ENCODE measurements around the gene ATL2. TPM values are rescaled to one million over a fixed set of nuclear protein-coding genes. Genes with fewer than 3 reads are reported as not detected.
A peak's percentile ranks its signal among the peaks of the same experiment; 100 is the strongest.

The ATL2 gene
- polyA plus RNA-seq, 3 donors: 7.8 to 28.3 (median 10.8) TPM

DNA sequence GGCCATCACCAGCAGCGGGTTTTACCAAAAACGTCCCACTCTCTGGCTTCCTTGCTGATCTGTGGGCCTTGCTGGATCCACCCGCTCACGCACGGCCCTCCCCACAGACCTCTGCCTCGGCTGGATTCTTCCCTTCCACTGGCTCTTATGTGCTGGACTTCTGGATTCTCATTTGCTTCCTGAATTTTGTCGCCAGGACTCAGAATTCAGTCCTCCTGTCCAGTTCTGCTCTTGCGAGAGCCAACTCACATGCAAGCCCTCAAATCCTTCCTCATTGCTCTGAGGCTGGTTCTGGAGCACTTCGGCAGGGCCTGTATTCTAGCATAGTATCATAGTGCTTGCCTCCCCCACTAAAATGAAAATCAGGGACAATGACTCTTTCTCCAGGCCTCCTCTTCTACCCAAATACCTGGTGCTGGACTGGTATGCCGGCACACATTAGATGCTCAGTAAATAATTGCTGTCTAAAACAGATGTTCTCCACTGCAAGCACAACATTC is 115.5 kb downstream of the ATL2 start:
- H3K9ac ChIP-seq (ENCODE audit: insufficient read depth, low read length, poor library complexity, severe bottlenecking): no peak overlapping the region
- peak overlapping the region; percentile 37 to 40 for H3K27ac ChIP-seq (ENCODE audit: low read depth in 1 of 2, low read length in 2 of 2)
- intact Hi-C loops (cut with micrococcal nuclease): loop anchor here in 1 of 2 donors (10.0 kb wide), 1 partner anchor 97 kb away; no protein-coding TSS in a partner anchor
- TF ChIP-seq CTCF (IDR thresholded peaks at IDR 0.05): no peak
- H3K9me3 ChIP-seq (replicated peaks in 1 of 2; ENCODE audit: control insufficient read depth in 1 of 2, insufficient read depth in 1 of 2, low read length in 2 of 2): peaks cover 0 to 7% of the 10 kb centered on the region in 2 donors
- peak overlapping the region in 5 of 7 donors; percentile 71 to 81 (median 81) for H3K27ac Mint-ChIP-seq
- no peaks in the 10 kb centered on the region for H3K79me2 ChIP-seq (ENCODE audit: insufficient read depth, low read length)
- no peak overlapping the region for H2AFZ ChIP-seq (ENCODE audit: insufficient read depth, low read depth, low read length, poor library complexity, severe bottlenecking)
- no peak overlapping the region for H3K4me2 ChIP-seq (replicated peaks; ENCODE audit: extremely low read depth, low read length, poor library complexity, severe bottlenecking)
- no peaks in the 10 kb centered on the region for H4K20me1 ChIP-seq (ENCODE audit: insufficient read depth, low read length)
- 62% methylated on average over 10 of the region's 10 CpGs for WGBS (ENCODE audit: insufficient coverage)
- H3K27me3 ChIP-seq (ENCODE audit: control insufficient read depth in 2 of 2, insufficient read depth in 2 of 2, low read length in 2 of 2): no peaks in the 10 kb centered on the region
- H3K36me3 ChIP-seq (replicated peaks in 1 of 2; ENCODE audit: control insufficient read depth in 1 of 2, insufficient read depth in 2 of 2, low read length in 2 of 2): no peaks in the 10 kb centered on the region
- peak overlapping the region in 1 of 2 donors; percentile 5 for H3K4me3 Mint-ChIP-seq
- peaks cover 3 to 7% of the 10 kb centered on the region in 2 donors for H3K36me3 Mint-ChIP-seq
- peaks cover 66 to 82% of the 10 kb centered on the region in 2 donors for H3K4me1 ChIP-seq (ENCODE audit: control insufficient read depth in 1 of 2, insufficient read depth in 2 of 2, low read length in 2 of 2)
- H3K27me3 Mint-ChIP-seq (ENCODE audit: low read depth in 3 of 3): peaks cover 0 to 2% (median 2%) of the 10 kb centered on the region in 3 donors
- H3K4me1 Mint-ChIP-seq: peaks cover 71% of the 10 kb centered on the region
- H3K9me3 Mint-ChIP-seq: peaks cover 2 to 8% (median 3%) of the 10 kb centered on the region in 7 donors
- peak; percentile 28 to 46 (median 30) for DNase-seq
- no peak overlapping the region for H3K4me3 ChIP-seq (replicated peaks in 1 of 3; ENCODE audit: low read depth in 2 of 3, low read length in 3 of 3)

DNA sequence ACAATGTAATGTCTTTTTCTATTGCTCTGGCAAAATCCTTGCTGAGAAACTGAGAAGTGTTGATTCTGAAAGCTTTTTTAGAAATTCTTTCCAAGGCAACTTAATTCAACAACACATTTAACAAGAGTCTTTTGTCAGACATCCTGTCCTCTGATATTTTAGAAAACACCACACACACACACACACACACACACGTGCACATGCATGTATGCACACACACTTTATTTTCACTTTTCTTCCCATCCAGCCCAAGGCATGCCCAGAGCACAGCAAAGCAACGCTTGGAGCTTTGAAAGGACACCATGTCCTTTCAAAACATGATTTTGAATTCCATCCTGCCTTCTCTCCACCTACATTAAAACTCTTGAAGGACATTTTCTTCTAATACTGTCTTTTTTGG is 116.1 kb downstream of the ATL2 start:
- 100% methylated on average over 2 of the region's 2 CpGs for WGBS (ENCODE audit: insufficient coverage)
- Mint-ChIP-seq H3K4me3 (peak overlapping the region in 1 of 2 donors; percentile 9), H3K27ac (peak overlapping the region in 3 of 7 donors; percentile 59 to 81 (median 71)), H3K9me3 (peaks cover 0 to 4% (median 2%) of the 10 kb centered on the region in 7 donors), H3K27me3 (ENCODE audit: low read depth in 3 of 3) (peaks cover 0 to 2% (median 2%) of the 10 kb centered on the region in 3 donors), H3K4me1 (peaks cover 66% of the 10 kb centered on the region), H3K36me3 (peaks cover 0 to 7% of the 10 kb centered on the region in 2 donors)
- H3K4me2 ChIP-seq (replicated peaks; ENCODE audit: extremely low read depth, low read length, poor library complexity, severe bottlenecking): no peak overlapping the region
- no peak overlapping the region for H2AFZ ChIP-seq (ENCODE audit: insufficient read depth, low read depth, low read length, poor library complexity, severe bottlenecking)
- no peaks in the 10 kb centered on the region for H3K27me3 ChIP-seq (ENCODE audit: control insufficient read depth in 2 of 2, insufficient read depth in 2 of 2, low read length in 2 of 2)
- DNase-seq: no peak
- H3K27ac ChIP-seq (ENCODE audit: low read depth in 1 of 2, low read length in 2 of 2): peak overlapping the region in 1 of 2 donors; percentile 40
- no peak overlapping the region for H3K9ac ChIP-seq (ENCODE audit: insufficient read depth, low read length, poor library complexity, severe bottlenecking)
- H3K4me1 ChIP-seq (ENCODE audit: control insufficient read depth in 1 of 2, insufficient read depth in 2 of 2, low read length in 2 of 2): peaks cover 60 to 75% of the 10 kb centered on the region in 2 donors
- H3K4me3 ChIP-seq (replicated peaks in 1 of 3; ENCODE audit: low read depth in 2 of 3, low read length in 3 of 3): peak overlapping the region in 1 of 3 experiments; percentile 3
- H3K36me3 ChIP-seq (replicated peaks in 1 of 2; ENCODE audit: control insufficient read depth in 1 of 2, insufficient read depth in 2 of 2, low read length in 2 of 2): no peaks in the 10 kb centered on the region
- intact Hi-C loops (cut with micrococcal nuclease): loop anchor here in 1 of 2 donors (10.0 kb wide), 1 partner anchor 96 kb away; no protein-coding TSS in a partner anchor
- H3K9me3 ChIP-seq (replicated peaks in 1 of 2; ENCODE audit: control insufficient read depth in 1 of 2, insufficient read depth in 1 of 2, low read length in 2 of 2): peaks cover 0 to 3% of the 10 kb centered on the region in 2 donors
- no peak for TF ChIP-seq CTCF (IDR thresholded peaks at IDR 0.05)
- no peaks in the 10 kb centered on the region for H3K79me2 ChIP-seq (ENCODE audit: insufficient read depth, low read length)
- H4K20me1 ChIP-seq (ENCODE audit: insufficient read depth, low read length): no peaks in the 10 kb centered on the region
